Spleen (tissue), 11 donors: ENCODE data around the gene SH3BP4. TPM values are rescaled to one million over a fixed set of nuclear protein-coding genes. Genes with fewer than 3 reads are reported as not detected.

ENCODE experiments used
- DNase-seq: peaks from one replicate; pipeline ENCODE4 v3.0.0-alpha.2; 2020
- H3K27ac ChIP-seq, 8 donors: fragments of 200-600 bp; sonication (generic) in 7 of 8; 1 replicate in 4 of 8; 2 replicates in 4 of 8; pipeline versions ENCODE4 v1.5.0 to v1.8.0; 2016 to 2021; ENCODE audit warnings: inconsistent platforms in 4 of 8, mild to moderate bottlenecking in 4 of 8, moderate library complexity in 1 of 8
- H3K27me3 ChIP-seq, 7 donors: fragments of 200-600 bp; sonication (generic) in 6 of 7; replicated peaks in 1 of 7; 1 replicate in 4 of 7; 2 replicates in 3 of 7; pipeline versions ENCODE4 v1.5.0 to v1.8.0; 2016 to 2021; ENCODE audit warnings: inconsistent platforms in 3 of 7, mild to moderate bottlenecking in 1 of 7
- H3K36me3 ChIP-seq, 6 donors: fragments of 200-600 bp; sonication (generic) in 5 of 6; 1 replicate in 4 of 6; 2 replicates in 2 of 6; pipeline versions ENCODE4 v1.5.0 to v1.8.0; 2016 to 2021; ENCODE audit warnings: inconsistent platforms in 2 of 6
- H3K4me1 ChIP-seq, 6 donors: fragments of 200-600 bp; sonication (generic) in 5 of 6; 1 replicate in 3 of 6; 2 replicates in 3 of 6; pipeline versions ENCODE4 v1.5.0 to v1.8.0; 2016 to 2021; ENCODE audit warnings: inconsistent platforms in 3 of 6
- H3K4me3 ChIP-seq, 8 donors: fragments of 200-600 bp; sonication (generic) in 7 of 8; 1 replicate in 4 of 8; 2 replicates in 4 of 8; pipeline versions ENCODE4 v1.5.0 to v1.8.0; 2016 to 2021; ENCODE audit warnings: inconsistent platforms in 4 of 8, mild to moderate bottlenecking in 4 of 8, moderate library complexity in 2 of 8
- H3K9me3 ChIP-seq, 8 donors: fragments of 200-600 bp; sonication (generic) in 7 of 8; 1 replicate in 4 of 8; 2 replicates in 4 of 8; pipeline versions ENCODE4 v1.5.0 to v1.8.0; 2016 to 2021; ENCODE audit warnings: inconsistent platforms in 4 of 8
- POLR2A ChIP-seq, 3 donors: fragments of 450-650 bp; IDR thresholded peaks; one replicate each; pipeline ENCODE4 v1.5.1; 2017; ENCODE audit warnings: antibody characterized with exemption in 3 of 3, mild to moderate bottlenecking in 1 of 3
- POLR2AphosphoS5 ChIP-seq, 3 donors: sonication (generic); formaldehyde crosslinking; IDR thresholded peaks; one replicate each; pipeline ENCODE4 v1.5.1; 2017; ENCODE audit warnings: antibody characterized with exemption in 3 of 3
- WGBS, 5 donors: extraction: QIAGEN DNeasy Blood & Tissue Kit in 3 of 5; methylation state at CpG; one replicate each; pipeline versions ENCODE4 v1.1.5 to v1.1.7; 2013 to 2018; 5-methylcytosine and 5-hydroxymethylcytosine counted together
- intact Hi-C: fragments of 100-400 bp; cut with DNase I; formaldehyde crosslinking; loops from one replicate; pipeline ENCODE4 v1.15.0; 2023; ENCODE audit warnings: low total_unique reads
- polyA plus RNA-seq, 3 donors: library from polyadenylated mRNA; stranded (reverse); fragments of 200-250 nt; gene quantifications; one replicate each; pipeline ENCODE4 v1.2.1, GENCODE V29; 2013
- total RNA-seq, 7 donors: library from RNA; depleted of rRNA in 3 of 7; stranded (reverse); fragments of >200 nt in 3 of 7; fragmentation: NEBNext Ultra II Directional in 4 of 7; extraction: Animal tissue kit (Norgen Biotek cat#: 25700) in 4 of 7; gene quantifications; one replicate each; pipeline versions ENCODE4 v1.1.0 to v1.2.1, GENCODE V29; 2016 to 2021
- TF ChIP-seq, protein P1 (sequence below), 11 experiments: fragments of 200-600 bp in 7 of 11; fragments of 450-650 bp in 4 of 11; sonication (generic) in 4 of 11; IDR thresholded peaks in 8 of 11; conservative IDR thresholded peaks in 3 of 11; 1 replicate in 7 of 11; 2 replicates in 4 of 11; pipeline versions ENCODE4 v1.4.0 to v1.8.0; 2016 to 2021; ENCODE audit warnings: antibody characterized with exemption in 11 of 11, inconsistent platforms in 4 of 11, mild to moderate bottlenecking in 1 of 11
- donor health status: healthy with polysubstance abuse.
- donor health status: DM: no; HTN: no; CAD: no; lungs with moderate emphysema.
- donor health status: DM: no; HTN: no; CAD: no.
- donor health status: Bipolar disorder and iron deficiency.
- donor health status: healthy.
- donor health status: DM: no; HTN: no; CAD: no.
- donor health status: DM: yes; HTN: yes; CAD: no.

The SH3BP4 gene
- total and polyA plus RNA-seq, 10 donors = 2.3 to 21.0 (median 12.4) TPM

GRCh38 chr2:234914371-234915154, 37.3 kb upstream of the SH3BP4 start:
- Histone ChIP-seq H3K9me3 (no peaks in the 10 kb centered on the region), H3K36me3 (no peaks in the 10 kb centered on the region), H3K27me3 (peaks cover 0 to 4% (median 0%) of the 10 kb centered on the region in 7 donors), H3K4me1 (no peaks in the 10 kb centered on the region), H3K4me3 (no peak overlapping the region), H3K27ac (no peak overlapping the region)
- TF ChIP-seq POLR2AphosphoS5 (IDR thresholded peaks at IDR 0.05) (no peak), POLR2A (IDR thresholded peaks at IDR 0.05) (no peak)
- TF ChIP-seq, protein P1, sequence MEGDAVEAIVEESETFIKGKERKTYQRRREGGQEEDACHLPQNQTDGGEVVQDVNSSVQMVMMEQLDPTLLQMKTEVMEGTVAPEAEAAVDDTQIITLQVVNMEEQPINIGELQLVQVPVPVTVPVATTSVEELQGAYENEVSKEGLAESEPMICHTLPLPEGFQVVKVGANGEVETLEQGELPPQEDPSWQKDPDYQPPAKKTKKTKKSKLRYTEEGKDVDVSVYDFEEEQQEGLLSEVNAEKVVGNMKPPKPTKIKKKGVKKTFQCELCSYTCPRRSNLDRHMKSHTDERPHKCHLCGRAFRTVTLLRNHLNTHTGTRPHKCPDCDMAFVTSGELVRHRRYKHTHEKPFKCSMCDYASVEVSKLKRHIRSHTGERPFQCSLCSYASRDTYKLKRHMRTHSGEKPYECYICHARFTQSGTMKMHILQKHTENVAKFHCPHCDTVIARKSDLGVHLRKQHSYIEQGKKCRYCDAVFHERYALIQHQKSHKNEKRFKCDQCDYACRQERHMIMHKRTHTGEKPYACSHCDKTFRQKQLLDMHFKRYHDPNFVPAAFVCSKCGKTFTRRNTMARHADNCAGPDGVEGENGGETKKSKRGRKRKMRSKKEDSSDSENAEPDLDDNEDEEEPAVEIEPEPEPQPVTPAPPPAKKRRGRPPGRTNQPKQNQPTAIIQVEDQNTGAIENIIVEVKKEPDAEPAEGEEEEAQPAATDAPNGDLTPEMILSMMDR (IDR thresholded peaks at IDR 0.05 in 8 of 11, conservative IDR thresholded peaks at IDR 0.05 in 3 of 11) = no peak
- intact Hi-C loops = no loop called here
- 90 to 96% (median 92%) methylated on average over 9 of the region's 9 CpGs for WGBS, 5 donors
- DNase-seq = no peak

DNA sequence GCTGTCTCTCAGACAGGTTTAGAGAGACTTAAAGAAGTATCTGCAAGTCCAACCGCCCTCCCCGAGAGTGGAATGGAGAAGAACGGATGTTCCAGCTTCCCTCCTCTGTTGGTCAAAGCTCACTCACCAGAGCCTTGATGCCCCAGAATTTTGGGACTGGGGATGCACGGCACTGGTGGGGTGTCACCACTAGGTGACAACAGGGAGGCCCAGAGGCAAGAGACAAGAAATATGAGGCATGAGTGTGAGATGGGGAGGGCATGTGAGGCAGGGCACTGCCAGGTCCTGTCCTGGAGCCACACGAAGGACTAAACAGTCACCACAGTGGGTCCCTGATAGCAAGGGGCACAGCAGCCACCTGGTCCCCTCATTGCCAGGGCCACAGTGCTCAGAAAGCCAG, 35.1 kb upstream of the SH3BP4 start:
- TF ChIP-seq, protein P1 (IDR thresholded peaks at IDR 0.05 in 8 of 11, conservative IDR thresholded peaks at IDR 0.05 in 3 of 11) = no peak
- TF ChIP-seq POLR2AphosphoS5 (IDR thresholded peaks at IDR 0.05) (no peak), POLR2A (IDR thresholded peaks at IDR 0.05) (no peak)
- no peak for DNase-seq
- no peak overlapping the region for H3K4me3 ChIP-seq
- intact Hi-C loops = no loop called here
- H3K9me3 ChIP-seq = no peaks in the 10 kb centered on the region
- 86 to 96% (median 94%) methylated on average over 5 of the region's 5 CpGs for WGBS, 5 donors
- H3K27me3 ChIP-seq = peaks cover 0 to 4% (median 0%) of the 10 kb centered on the region in 7 donors
- no peaks in the 10 kb centered on the region for H3K36me3 ChIP-seq
- no peaks in the 10 kb centered on the region for H3K4me1 ChIP-seq
- no peak overlapping the region for H3K27ac ChIP-seq

DNA sequence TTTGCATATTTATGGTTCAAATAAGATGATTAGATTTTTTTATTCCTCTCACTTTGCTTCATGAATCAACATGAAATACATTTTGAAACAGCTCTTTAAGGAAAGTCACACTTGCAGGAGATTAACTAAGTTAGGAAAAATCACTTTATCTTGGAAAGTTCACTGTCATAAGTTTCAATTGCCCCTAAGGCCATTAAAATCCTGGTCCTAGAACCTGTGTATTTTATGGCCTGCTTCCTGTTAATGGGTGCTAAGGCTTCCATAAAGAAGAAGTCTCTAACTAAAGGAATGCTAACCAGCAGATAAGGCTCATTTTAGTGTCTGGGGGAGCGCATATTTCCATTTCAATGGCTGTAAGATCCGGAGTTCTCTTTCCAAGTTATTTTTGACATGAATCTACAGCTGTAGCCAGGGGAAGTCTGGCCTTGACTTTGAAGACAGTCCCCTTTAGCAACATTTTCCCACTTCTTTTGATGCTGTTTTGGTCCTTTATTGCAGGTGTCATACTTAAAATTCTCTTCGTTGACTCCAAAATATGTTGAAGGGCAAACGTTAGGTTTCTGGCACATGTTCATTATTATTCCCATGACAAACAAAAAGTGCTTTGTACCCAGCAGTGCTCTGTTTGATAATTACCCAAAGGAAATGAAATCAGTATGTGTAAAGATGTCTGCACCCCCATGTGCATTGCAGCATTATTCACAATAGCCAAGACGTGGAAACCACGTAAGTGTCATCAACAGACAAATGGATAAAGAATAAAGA, 34.4 kb upstream of the SH3BP4 start:
- 39 to 48% (median 46%) methylated on average over 6 of the region's 6 CpGs for WGBS, 5 donors
- TF ChIP-seq, protein P1 (IDR thresholded peaks at IDR 0.05 in 8 of 11, conservative IDR thresholded peaks at IDR 0.05 in 3 of 11) = no peak
- TF ChIP-seq POLR2AphosphoS5 (IDR thresholded peaks at IDR 0.05) (no peak), POLR2A (IDR thresholded peaks at IDR 0.05) (no peak)
- H3K9me3 ChIP-seq = no peaks in the 10 kb centered on the region
- DNase-seq = no peak
- H3K4me1 ChIP-seq = no peaks in the 10 kb centered on the region
- H3K27ac ChIP-seq = no peak overlapping the region
- no peaks in the 10 kb centered on the region for H3K36me3 ChIP-seq
- H3K27me3 ChIP-seq = peaks cover 0 to 4% (median 0%) of the 10 kb centered on the region in 7 donors
- no peak overlapping the region for H3K4me3 ChIP-seq
- intact Hi-C loops = no loop called here

- DNase-seq = no peak
- no peak overlapping the region for H3K27ac ChIP-seq
- peaks cover 0 to 4% (median 0%) of the 10 kb centered on the region in 7 donors for H3K27me3 ChIP-seq
- H3K4me3 ChIP-seq = no peak overlapping the region
- no peaks in the 10 kb centered on the region for H3K4me1 ChIP-seq
- intact Hi-C loops = no loop called here
- no peak for TF ChIP-seq POLR2A (IDR thresholded peaks at IDR 0.05)
- no peak for TF ChIP-seq POLR2AphosphoS5 (IDR thresholded peaks at IDR 0.05)
- TF ChIP-seq, protein P1 (IDR thresholded peaks at IDR 0.05 in 8 of 11, conservative IDR thresholded peaks at IDR 0.05 in 3 of 11) = no peak
- no peaks in the 10 kb centered on the region for H3K36me3 ChIP-seq
- H3K9me3 ChIP-seq = peaks cover 0 to 9% (median 0%) of the 10 kb centered on the region in 8 donors
- 82 to 96% (median 92%) methylated on average over 3 of the region's 3 CpGs for WGBS, 5 donors
These were observed 32.1 kb upstream of the SH3BP4 start for GRCh38 chr2:234919711-234920110.
